Fibroblast of skin of left quadriceps (primary cell): ENCODE data around the gene CCL21.
"Not testable (repeated sequence)": the region's sequence is repeated elsewhere in the genome, so short reads cannot be mapped to it uniquely, and the experiment has no call there.

Source experiments
- DNase-seq, 2 experiments: peaks; one replicate each; pipeline ENCODE4 v3.0.0-alpha.2; 2013; ENCODE audit warnings: low read depth in 2 of 2

The CCL21 gene

GRCh38 chr9:34710023-34710422, at the start of gene CCL21:
Gene CCL21 (minus strand): TSS chr9:34710136. CDS start chr9:34710066, 70 bp downstream.
- no peak for DNase-seq

- no peak for DNase-seq
Measured at GRCh38 chr9:34759432-34760134, 49.6 kb upstream of the CCL21 start.

DNA sequence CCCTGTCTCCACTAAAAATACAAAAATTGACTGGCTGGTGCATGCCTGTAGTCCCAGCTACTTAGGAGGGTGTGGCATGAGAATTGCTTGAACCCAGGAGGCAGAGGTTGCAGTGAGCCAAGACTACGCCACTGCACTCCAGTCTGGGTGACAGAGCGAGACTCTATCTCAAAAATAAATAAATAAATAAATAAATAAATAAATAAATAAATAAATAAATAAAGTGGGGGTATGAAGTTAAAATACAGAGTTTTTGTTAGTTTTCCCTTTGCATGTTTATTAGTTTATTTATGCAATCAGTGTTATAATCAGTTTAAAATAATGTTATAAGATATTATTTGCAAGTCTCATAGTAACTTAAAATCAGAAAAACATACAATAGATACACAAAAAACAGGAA, 40.4 kb upstream of the CCL21 start:
- not testable (repeated sequence) for DNase-seq

DNA sequence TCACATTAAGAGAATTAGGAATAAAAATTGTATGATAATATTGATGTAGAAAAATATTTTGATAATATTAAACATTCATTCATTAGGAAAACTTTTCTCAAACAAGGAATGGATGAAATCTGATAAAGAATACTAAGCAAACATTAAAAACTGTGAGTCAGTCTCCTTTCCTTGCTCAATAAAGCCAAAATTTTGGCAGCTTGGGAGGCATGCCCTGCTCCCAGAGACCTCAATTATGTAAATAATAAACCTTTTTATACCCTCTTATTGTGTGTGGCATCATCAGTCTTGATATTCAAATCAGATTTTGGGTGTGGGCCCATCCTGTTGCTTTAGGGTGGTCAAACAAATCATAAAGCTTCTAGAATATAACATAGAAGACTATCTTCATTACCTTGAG, 36.6 kb upstream of the CCL21 start:
- DNase-seq: no peak

DNA sequence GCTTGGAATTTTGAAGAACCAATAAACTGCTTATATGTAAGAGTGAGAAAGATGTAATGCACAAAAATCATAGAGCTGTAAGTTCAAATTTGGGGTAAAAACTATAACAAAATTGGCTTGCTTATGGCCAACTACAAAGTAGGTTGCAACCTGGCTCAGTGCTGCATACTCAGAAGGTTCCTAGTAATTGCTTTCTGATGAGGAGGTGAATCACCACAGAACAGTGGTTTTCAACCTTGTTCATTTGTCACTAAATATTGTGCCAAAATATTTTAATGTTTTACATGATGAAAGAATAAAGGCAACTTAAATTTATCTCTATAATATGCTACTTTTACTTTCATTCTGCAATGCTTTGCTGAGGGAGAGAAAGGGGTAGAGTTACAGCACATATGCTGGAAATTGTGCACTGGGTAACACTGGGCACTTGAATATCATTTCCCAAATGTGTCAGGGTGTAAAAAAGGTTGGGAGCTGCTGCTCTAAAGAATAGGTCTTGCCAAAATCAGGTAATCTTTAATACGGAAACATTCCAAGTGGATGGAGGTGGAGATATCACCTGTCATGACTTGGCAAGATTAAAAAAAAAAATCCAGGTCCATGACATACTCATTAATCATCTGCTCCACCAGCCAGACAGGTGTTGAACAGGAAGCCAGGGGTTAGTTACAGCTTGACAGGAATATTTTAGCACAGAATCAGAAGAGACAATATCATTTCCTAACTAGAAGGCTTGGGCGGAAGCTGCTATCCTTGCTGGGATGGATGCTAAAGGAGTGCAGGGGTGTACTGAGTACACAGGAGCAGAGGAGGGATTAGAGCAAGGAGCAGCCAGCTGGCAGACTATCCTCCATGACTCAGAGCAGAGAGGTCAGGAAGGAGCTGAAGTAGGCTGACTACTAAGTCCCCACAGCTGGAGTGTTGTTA, 34.6 kb upstream of the CCL21 start:
- DNase-seq: no peak

GRCh38 chr9:34742710-34743109, 32.8 kb upstream of the CCL21 start:
- DNase-seq: no peak

- DNase-seq: no peak
Measured at GRCh38 chr9:34741628-34742027, 31.7 kb upstream of the CCL21 start.

DNA sequence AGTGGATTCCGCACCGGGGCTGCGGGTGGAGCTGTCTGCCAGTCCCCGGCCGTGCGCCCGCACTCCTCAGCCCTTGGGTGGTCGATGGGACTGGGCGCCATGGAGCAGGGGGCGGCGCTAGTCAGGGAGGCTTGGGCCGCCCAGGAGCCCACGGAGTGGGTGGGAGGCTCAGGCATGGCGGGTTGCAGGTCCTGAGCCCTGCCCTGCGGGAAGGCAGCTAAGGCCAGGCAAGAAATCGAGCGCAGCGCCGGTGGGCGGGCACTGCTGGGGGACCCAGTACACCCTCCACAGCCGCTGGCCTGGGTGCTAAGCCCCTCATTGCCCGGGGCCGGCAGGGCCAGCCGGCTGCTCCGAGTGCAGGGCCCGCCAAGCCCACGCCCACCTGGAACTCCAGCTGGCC, 30.2 kb upstream of the CCL21 start:
- DNase-seq: not testable (repeated sequence)

DNA sequence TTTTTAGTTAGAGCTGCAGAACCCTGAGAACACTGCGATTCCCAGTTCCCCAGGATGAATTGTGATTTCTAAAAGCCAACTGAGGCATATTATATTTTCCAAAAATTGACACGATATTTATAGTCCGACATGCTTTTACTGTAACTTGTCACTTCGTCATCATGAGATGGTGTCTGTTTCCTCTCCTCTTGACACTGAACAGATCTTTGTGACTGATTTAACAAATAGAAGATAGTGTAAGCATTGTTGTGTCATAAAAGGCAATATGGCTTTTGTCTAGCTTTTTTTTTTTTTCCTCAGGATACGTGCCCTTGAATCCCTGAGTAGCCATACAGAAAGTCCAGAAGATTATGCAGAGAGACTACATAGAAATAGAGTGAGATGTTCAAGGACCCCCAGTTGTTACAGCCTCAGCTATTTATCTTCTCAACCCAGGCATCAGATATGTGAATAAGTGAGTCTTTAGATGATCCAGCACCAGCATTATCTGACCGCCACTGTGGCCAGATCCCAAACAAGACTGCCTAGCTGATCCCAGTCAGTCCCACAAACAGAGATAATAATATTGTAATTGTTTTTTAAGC, 27.8 kb upstream of the CCL21 start:
- no peak for DNase-seq

GRCh38 chr9:34734720-34735119, 24.8 kb upstream of the CCL21 start:
- no peak for DNase-seq

- no peak for DNase-seq
Measured at GRCh38 chr9:34732886-34733285, 22.9 kb upstream of the CCL21 start.

- DNase-seq: no peak
Measured at GRCh38 chr9:34732478-34732877, 22.5 kb upstream of the CCL21 start.

- no peak for DNase-seq
Measured at GRCh38 chr9:34723141-34723540, 13.2 kb upstream of the CCL21 start.

- DNase-seq: not testable (repeated sequence)
Measured at GRCh38 chr9:34719769-34720025, 9.8 kb upstream of the CCL21 start.

GRCh38 chr9:34719021-34719768, 9.3 kb upstream of the CCL21 start:
- no peak for DNase-seq

DNA sequence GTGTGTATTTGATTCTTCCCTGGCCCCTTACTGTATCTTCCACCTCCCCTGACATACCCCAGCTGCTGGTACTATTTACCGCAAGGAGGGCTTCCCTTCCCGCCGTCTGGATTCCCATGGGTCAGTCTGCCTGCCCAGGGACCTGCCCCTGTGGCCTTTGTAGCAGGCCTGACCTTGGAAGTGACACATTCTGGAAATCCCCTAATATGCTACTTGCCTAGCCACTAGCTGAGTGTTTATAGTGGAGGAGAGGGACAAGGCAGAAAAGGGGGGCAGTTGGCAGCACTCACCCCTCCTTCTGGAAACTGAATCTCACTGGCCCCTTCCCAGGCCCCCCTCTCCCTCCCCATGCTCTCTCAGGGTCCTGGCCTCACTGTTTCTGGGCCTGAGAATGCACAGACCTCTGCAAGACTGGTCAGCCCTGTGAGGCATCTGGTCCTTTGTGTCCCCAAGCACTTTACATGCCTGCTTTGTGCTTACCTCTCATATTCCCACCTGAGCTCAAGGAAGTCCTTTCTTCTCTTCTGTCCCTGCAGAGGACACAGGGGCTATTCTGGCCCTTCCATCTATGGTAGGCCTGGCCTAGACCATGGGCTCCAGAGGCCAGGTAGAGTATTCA, 8.2 kb upstream of the CCL21 start:
- DNase-seq: no peak

DNA sequence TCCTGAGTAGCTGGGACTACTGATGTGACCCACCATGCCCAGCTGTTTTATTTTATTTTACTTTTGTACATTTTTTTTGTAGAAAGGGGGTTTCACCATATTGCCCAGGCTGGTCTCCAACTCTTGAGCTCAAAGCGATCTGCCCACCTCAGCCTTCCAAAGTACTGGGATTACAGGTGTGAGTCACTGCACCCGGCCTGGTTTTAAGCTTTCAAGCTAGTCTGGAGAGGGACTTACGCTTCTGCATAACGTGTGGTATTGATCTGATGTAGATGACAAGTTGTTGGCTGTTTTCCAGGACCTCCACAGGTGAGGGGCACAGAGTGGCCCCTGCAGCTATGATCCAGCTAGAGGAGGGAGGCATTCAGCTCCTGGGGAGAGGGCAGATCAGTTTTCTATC, 6.8 kb upstream of the CCL21 start:
- DNase-seq: no peak

- no peak for DNase-seq
Measured at GRCh38 chr9:34715639-34716215, 5.8 kb upstream of the CCL21 start.

GRCh38 chr9:34714007-34714406, 4.1 kb upstream of the CCL21 start:
- DNase-seq: no peak

GRCh38 chr9:34712140-34712539, 2.2 kb upstream of the CCL21 start:
- no peak for DNase-seq

- no peak for DNase-seq
Measured at GRCh38 chr9:34709196-34709978, 549 bp downstream of the CCL21 start.
